HepG2 (cell line): ENCODE data around the gene MARS1. TPM values are rescaled to one million over a fixed set of nuclear protein-coding genes. Genes with fewer than 3 reads are reported as not detected.

Experiments used
- BCL6 ChIP-seq: IDR thresholded peaks from 2 replicates; pipeline ENCODE4 v1.6.1; 2016; ENCODE audit warnings: missing genetic modification reagents, missing compliant biosample characterization
- CENPBD1 ChIP-seq: sonication (generic); formaldehyde crosslinking; IDR thresholded peaks from 2 replicates; pipeline ENCODE4 v1.8.0; 2022; ENCODE audit warnings: missing genetic modification reagents, low read depth, mild to moderate bottlenecking, borderline replicate concordance
- DR1 ChIP-seq: sonication (generic); formaldehyde crosslinking; IDR thresholded peaks from 2 replicates; pipeline ENCODE4 v1.8.0; 2021; ENCODE audit warnings: mild to moderate bottlenecking, missing genetic modification reagents, inconsistent platforms
- FIP1L1 ChIP-seq: fragments of 200-400 bp; formaldehyde crosslinking; IDR thresholded peaks from 2 replicates; pipeline ENCODE4 v1.6.1; 2018; ENCODE audit warnings: low read depth, mild to moderate bottlenecking, low read length, moderate library complexity, borderline replicate concordance; ENCODE audit not compliant: insufficient read depth
- GATAD1 ChIP-seq: IDR thresholded peaks from 2 replicates; pipeline ENCODE4 v1.6.1; 2016; ENCODE audit warnings: missing genetic modification reagents, missing compliant biosample characterization
- IKZF5 ChIP-seq: IDR thresholded peaks from 2 replicates; pipeline ENCODE4 v1.6.1; 2018; ENCODE audit warnings: missing genetic modification reagents, mild to moderate bottlenecking, missing compliant biosample characterization
- RXRB ChIP-seq: IDR thresholded peaks from 2 replicates; pipeline ENCODE4 v1.6.1; 2016; ENCODE audit warnings: borderline replicate concordance, missing genetic modification reagents, missing compliant biosample characterization
- SNRNP70 ChIP-seq: fragments of 200-400 bp; formaldehyde crosslinking; IDR thresholded peaks from 2 replicates; pipeline ENCODE4 v1.6.1; 2017; ENCODE audit warnings: mild to moderate bottlenecking, low read depth, low read length, moderate library complexity
- SP140L ChIP-seq: sonication (generic); formaldehyde crosslinking; IDR thresholded peaks from 2 replicates; pipeline ENCODE4 v1.4.0; 2020; ENCODE audit warnings: missing genetic modification reagents, borderline replicate concordance
- SUZ12 ChIP-seq: fragments of 150-350 bp; IDR thresholded peaks from 2 replicates; pipeline ENCODE4 v1.6.1; 2014; ENCODE audit warnings: low read depth, low read length
- TCF12 ChIP-seq, 2 experiments: fragments of 450-650 bp in 1 of 2; sonication (generic) in 1 of 2; formaldehyde crosslinking in 1 of 2; IDR thresholded peaks; 2 replicates each; pipeline versions ENCODE4 v1.6.1 to v1.8.0; 2017 to 2022; ENCODE audit warnings: antibody characterized with exemption in 1 of 2, mild to moderate bottlenecking in 1 of 2, missing genetic modification reagents in 1 of 2, moderate library complexity in 1 of 2
- ZBTB44 ChIP-seq: sonication (generic); formaldehyde crosslinking; IDR thresholded peaks from 2 replicates; pipeline ENCODE4 v1.4.0; 2020; ENCODE audit warnings: missing genetic modification reagents
- ZFP36 ChIP-seq: fragments of 150-350 bp; IDR thresholded peaks from 2 replicates; pipeline ENCODE4 v1.6.1; 2018; ENCODE audit warnings: borderline replicate concordance, low read length, low read depth; ENCODE audit not compliant: partially characterized antibody
- ZMAT3 ChIP-seq: sonication (generic); formaldehyde crosslinking; conservative IDR thresholded peaks from 2 replicates; pipeline ENCODE4 v1.7.0; 2021; ENCODE audit warnings: missing genetic modification reagents
- ZNF280D ChIP-seq: sonication (generic); formaldehyde crosslinking; IDR thresholded peaks from 2 replicates; pipeline ENCODE4 v1.5.1; 2020; ENCODE audit warnings: mild to moderate bottlenecking, missing genetic modification reagents
- ZNF30 ChIP-seq: sonication (generic); formaldehyde crosslinking; IDR thresholded peaks from 2 replicates; pipeline ENCODE4 v1.5.0; 2020; ENCODE audit warnings: mild to moderate bottlenecking, missing genetic modification reagents
- ZNF619 ChIP-seq: sonication (generic); formaldehyde crosslinking; IDR thresholded peaks from 2 replicates; pipeline ENCODE4 v1.4.0; 2020; ENCODE audit warnings: mild to moderate bottlenecking, missing genetic modification reagents
- ZNF7 ChIP-seq: IDR thresholded peaks from 2 replicates; pipeline ENCODE4 v1.6.1; 2016; ENCODE audit warnings: missing biosample characterization, missing genetic modification reagents
- ZNF710 ChIP-seq: sonication (generic); formaldehyde crosslinking; IDR thresholded peaks from 2 replicates; pipeline ENCODE4 v1.5.0; 2020; ENCODE audit warnings: mild to moderate bottlenecking, missing genetic modification reagents, borderline replicate concordance
- ZNF749 ChIP-seq: sonication (generic); formaldehyde crosslinking; IDR thresholded peaks from 2 replicates; pipeline ENCODE4 v1.8.0; 2022; ENCODE audit warnings: mild to moderate bottlenecking, missing genetic modification reagents, moderate library complexity, borderline replicate concordance
- polyA plus RNA-seq, 8 experiments: library from polyadenylated mRNA; depleted of rRNA in 3 of 8; stranded (reverse) in 7 of 8; unstranded in 1 of 8; fragments of >200 nt; fragmentation: Illumina TruSeq in 4 of 8; extraction: Trizol in 4 of 8; gene quantifications; 2 replicates each; pipeline versions ENCODE4 v1.2.1 to v1.2.3, GENCODE V29; 2011 to 2016; ENCODE audit warnings: low read depth in 4 of 8, missing spikeins in 1 of 8, mixed read lengths in 1 of 8; ENCODE audit not compliant: insufficient read depth in 1 of 8
- total RNA-seq, 5 experiments: library from RNA; depleted of rRNA; stranded (reverse); fragments of >200 nt; fragmentation: Illumina TruSeq; extraction: Trizol; gene quantifications; 2 replicates each; pipeline ENCODE4 v1.2.3, GENCODE V29; 2016; ENCODE audit warnings: low read depth in 1 of 5

MARS1 gene
- total and polyA plus RNA-seq, 2 of the 13 experiments (the other 11 are each of a cell fraction or from before 2014, with no cell fraction given) = 115 to 181 TPM

- TF ChIP-seq ZNF7 (CRISPR knock-in tag) (no peak), ZFP36 (no peak), GATAD1 (CRISPR knock-in tag) (no peak), CENPBD1 (CRISPR knock-in tag) (no peak; the same call in 1 of the 2 replicates), SNRNP70 (no peak), RXRB (CRISPR knock-in tag) (peak; percentile 73; the same call in 1 of the 2 replicates), TCF12 (IDR thresholded peaks at IDR 0.05) (no peak), TCF12 (CRISPR knock-in tag; IDR thresholded peaks at IDR 0.05) (no peak), DR1 (CRISPR knock-in tag) (peak; percentile 98), SP140L (no peak), ZNF30 (CRISPR knock-in tag) (peak; percentile 79; the same call in 1 of the 2 replicates), BCL6 (CRISPR knock-in tag) (no peak; the same call in 1 of the 2 replicates), IKZF5 (CRISPR knock-in tag) (peak; percentile 37; the same call in 1 of the 2 replicates), ZNF710 (CRISPR knock-in tag) (no peak; the same call in 1 of the 2 replicates), ZBTB44 (CRISPR knock-in tag) (peak; percentile 74; the same call in 1 of the 2 replicates), ZNF619 (no peak; the same call in 1 of the 2 replicates), ZNF749 (no peak), ZNF280D (CRISPR knock-in tag) (no peak), SUZ12 (no peak), ZMAT3 (no peak), FIP1L1 (no peak)
These were observed 32.4 kb downstream of the MARS1 start, which contains the start of gene DDIT3 (continued) for GRCh38 chr12:57520053-57520818.
